Neural cell (in vitro differentiated cells): Measurements from ENCODE around the gene COPS7A. TPM values are rescaled to one million over a fixed set of nuclear protein-coding genes. Genes with fewer than 3 reads are reported as not detected.
"Not testable (repeated sequence)": the region's sequence is repeated elsewhere in the genome, so short reads cannot be mapped to it uniquely, and the experiment has no call there.

Source experiments
- H2AFZ ChIP-seq: fragments of 200-600, 300-800 bp; sonication (generic), shearing (Covaris generic); 2 replicates; pipeline ENCODE4 v1.6.0; 2014; ENCODE audit warnings: low read depth, mild to moderate bottlenecking, antibody characterized with exemption, low read length, moderate library complexity
- H3F3A ChIP-seq: fragments of 200-600 bp; shearing (Covaris generic); 2 replicates; pipeline ENCODE4 v1.6.1; 2016; ENCODE audit warnings: mild to moderate bottlenecking, moderate library complexity, mixed read lengths, antibody characterized with exemption, low read length; ENCODE audit not compliant: insufficient read depth, poor library complexity, severe bottlenecking
- H3K27ac ChIP-seq: fragments of 200-600, 300-800 bp; sonication (generic), shearing (Covaris generic); 2 replicates; pipeline ENCODE4 v1.5.1; 2014; ENCODE audit warnings: mild to moderate bottlenecking, low read length, moderate library complexity
- H3K27me3 ChIP-seq: fragments of 300-800, 200-600 bp; sonication (generic), shearing (Covaris generic); 2 replicates; pipeline ENCODE4 v1.6.0; 2014; ENCODE audit warnings: mild to moderate bottlenecking, low read depth, low read length, moderate library complexity; ENCODE audit not compliant: insufficient read depth
- H3K36me3 ChIP-seq: fragments of 300-800, 200-600 bp; sonication (generic), shearing (Covaris generic); 2 replicates; pipeline ENCODE4 v1.5.1; 2014; ENCODE audit warnings: mild to moderate bottlenecking, antibody characterized with exemption, low read length, moderate library complexity; ENCODE audit not compliant: insufficient read depth
- H3K4me2 ChIP-seq: fragments of 300-800, 200-600 bp; sonication (generic), shearing (Covaris generic); 2 replicates; pipeline ENCODE4 v1.6.0; 2014; ENCODE audit warnings: mild to moderate bottlenecking, low read length
- H3K4me3 ChIP-seq: fragments of 300-800, 200-600 bp; sonication (generic), shearing (Covaris generic); 2 replicates; pipeline ENCODE4 v1.5.1; 2014; ENCODE audit warnings: mild to moderate bottlenecking, low read length, moderate library complexity
- H3K79me2 ChIP-seq: fragments of 200-600 bp; shearing (Covaris generic); replicated peaks from 2 replicates; pipeline ENCODE4 v1.6.0; 2014; ENCODE audit warnings: mild to moderate bottlenecking, low read length, moderate library complexity; ENCODE audit not compliant: insufficient read depth
- H3K9ac ChIP-seq: fragments of 300-800, 200-600 bp; sonication (generic), shearing (Covaris generic); 2 replicates; pipeline ENCODE4 v1.6.1; 2016; ENCODE audit warnings: mild to moderate bottlenecking, low read length, mixed read lengths
- H3K9me2 ChIP-seq: fragments of 200-600 bp; shearing (Covaris generic); 2 replicates; pipeline ENCODE4 v1.6.1; 2016; ENCODE audit warnings: mild to moderate bottlenecking, low read length, mixed read lengths; ENCODE audit not compliant: insufficient read depth
- H3K9me3 ChIP-seq: fragments of 200-600, 300-800 bp; sonication (generic), shearing (Covaris generic); 2 replicates; pipeline ENCODE4 v1.6.1; 2016; ENCODE audit warnings: mild to moderate bottlenecking, mixed run types, low read length, moderate library complexity, mixed read lengths
- H4K20me1 ChIP-seq: fragments of 200-600 bp; shearing (Covaris generic); 2 replicates; pipeline ENCODE4 v1.6.1; 2016; ENCODE audit warnings: mild to moderate bottlenecking, mixed run types; ENCODE audit not compliant: insufficient read depth
- EP300 ChIP-seq: fragments of 450-650 bp; conservative IDR thresholded peaks from 2 replicates; pipeline ENCODE4 v1.6.1; 2014; ENCODE audit warnings: antibody characterized with exemption, mild to moderate bottlenecking, moderate library complexity; ENCODE audit not compliant: poor library complexity, severe bottlenecking
- EZH2 ChIP-seq: fragments of 200-600, 300-800 bp; shearing (Covaris generic), sonication (generic); IDR thresholded peaks from 2 replicates; pipeline ENCODE4 v1.6.1; 2014; ENCODE audit warnings: antibody characterized with exemption, low read length, borderline replicate concordance, mild to moderate bottlenecking; ENCODE audit not compliant: insufficient read depth, poor library complexity, severe bottlenecking
- MXI1 ChIP-seq: fragments of 450-650 bp; conservative IDR thresholded peaks from 2 replicates; pipeline ENCODE4 v1.6.1; 2014; ENCODE audit warnings: antibody characterized with exemption, mild to moderate bottlenecking; ENCODE audit not compliant: poor library complexity, severe bottlenecking
- POLR2AphosphoS5 ChIP-seq: IDR thresholded peaks from 2 replicates; pipeline ENCODE4 v1.6.1; 2012
- RAD21 ChIP-seq: fragments of 450-650 bp; conservative IDR thresholded peaks from 2 replicates; pipeline ENCODE4 v1.6.1; 2014; ENCODE audit warnings: antibody characterized with exemption, mild to moderate bottlenecking, moderate library complexity
- SMC3 ChIP-seq: fragments of 450-650 bp; conservative IDR thresholded peaks from 2 replicates; pipeline ENCODE4 v1.6.1; 2014; ENCODE audit warnings: antibody characterized with exemption, mild to moderate bottlenecking, moderate library complexity; ENCODE audit not compliant: poor library complexity
- TAF1 ChIP-seq: IDR thresholded peaks from 2 replicates; pipeline ENCODE4 v1.6.1; 2012; ENCODE audit warnings: low read depth
- polyA plus RNA-seq: library from polyadenylated mRNA; depleted of rRNA; stranded (reverse); fragments of >200 nt; gene quantifications from 2 replicates; pipeline ENCODE4 v1.2.3, GENCODE V29; 2014
- TF ChIP-seq, protein P1 (sequence below): fragments of 450-650 bp; IDR thresholded peaks from 2 replicates; pipeline ENCODE4 v1.5.1; 2014; ENCODE audit warnings: antibody characterized with exemption, mild to moderate bottlenecking, moderate library complexity; ENCODE audit not compliant: poor library complexity, severe bottlenecking
- TF ChIP-seq, protein P2 (sequence below): IDR thresholded peaks from 2 replicates; pipeline ENCODE4 v1.6.1; 2012; ENCODE audit warnings: borderline replicate concordance

The COPS7A gene
- polyA plus RNA-seq, 1 donor from 2014 or later, result 45.8 TPM

DNA sequence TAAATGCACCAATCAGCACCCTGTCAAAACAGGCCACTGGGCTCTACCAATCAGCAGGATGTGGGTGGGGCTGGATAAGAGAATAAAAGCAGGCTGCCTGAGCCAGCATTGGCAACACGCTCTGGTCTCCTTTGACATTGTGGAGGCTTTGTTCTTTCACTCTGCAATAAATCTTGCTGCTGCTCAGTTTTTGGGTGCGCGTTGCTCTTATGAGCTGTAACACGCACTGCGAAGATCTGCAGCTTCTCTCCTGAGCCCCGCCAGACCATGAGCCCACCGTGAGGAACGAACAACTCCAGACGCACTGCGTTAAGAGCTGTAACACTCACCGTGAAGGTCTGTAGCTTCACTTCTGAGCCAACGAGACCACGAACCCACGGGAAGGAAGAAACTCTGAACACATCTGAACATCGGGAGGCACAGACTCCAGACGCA, 14.9 kb upstream of the COPS7A start:
- H3K9ac ChIP-seq, result no peak overlapping the region
- H2AFZ ChIP-seq, result no peak overlapping the region
- H3F3A ChIP-seq, result no peaks in the 10 kb centered on the region
- H3K27me3 ChIP-seq, result no peaks in the 10 kb centered on the region
- H3K9me2 ChIP-seq, result no peaks in the 10 kb centered on the region
- TF ChIP-seq SMC3, result no peak
- no peak for TF ChIP-seq EP300
- TF ChIP-seq RAD21, result no peak
- TF ChIP-seq, protein P1, sequence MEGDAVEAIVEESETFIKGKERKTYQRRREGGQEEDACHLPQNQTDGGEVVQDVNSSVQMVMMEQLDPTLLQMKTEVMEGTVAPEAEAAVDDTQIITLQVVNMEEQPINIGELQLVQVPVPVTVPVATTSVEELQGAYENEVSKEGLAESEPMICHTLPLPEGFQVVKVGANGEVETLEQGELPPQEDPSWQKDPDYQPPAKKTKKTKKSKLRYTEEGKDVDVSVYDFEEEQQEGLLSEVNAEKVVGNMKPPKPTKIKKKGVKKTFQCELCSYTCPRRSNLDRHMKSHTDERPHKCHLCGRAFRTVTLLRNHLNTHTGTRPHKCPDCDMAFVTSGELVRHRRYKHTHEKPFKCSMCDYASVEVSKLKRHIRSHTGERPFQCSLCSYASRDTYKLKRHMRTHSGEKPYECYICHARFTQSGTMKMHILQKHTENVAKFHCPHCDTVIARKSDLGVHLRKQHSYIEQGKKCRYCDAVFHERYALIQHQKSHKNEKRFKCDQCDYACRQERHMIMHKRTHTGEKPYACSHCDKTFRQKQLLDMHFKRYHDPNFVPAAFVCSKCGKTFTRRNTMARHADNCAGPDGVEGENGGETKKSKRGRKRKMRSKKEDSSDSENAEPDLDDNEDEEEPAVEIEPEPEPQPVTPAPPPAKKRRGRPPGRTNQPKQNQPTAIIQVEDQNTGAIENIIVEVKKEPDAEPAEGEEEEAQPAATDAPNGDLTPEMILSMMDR, result no peak
- TF ChIP-seq, protein P2, sequence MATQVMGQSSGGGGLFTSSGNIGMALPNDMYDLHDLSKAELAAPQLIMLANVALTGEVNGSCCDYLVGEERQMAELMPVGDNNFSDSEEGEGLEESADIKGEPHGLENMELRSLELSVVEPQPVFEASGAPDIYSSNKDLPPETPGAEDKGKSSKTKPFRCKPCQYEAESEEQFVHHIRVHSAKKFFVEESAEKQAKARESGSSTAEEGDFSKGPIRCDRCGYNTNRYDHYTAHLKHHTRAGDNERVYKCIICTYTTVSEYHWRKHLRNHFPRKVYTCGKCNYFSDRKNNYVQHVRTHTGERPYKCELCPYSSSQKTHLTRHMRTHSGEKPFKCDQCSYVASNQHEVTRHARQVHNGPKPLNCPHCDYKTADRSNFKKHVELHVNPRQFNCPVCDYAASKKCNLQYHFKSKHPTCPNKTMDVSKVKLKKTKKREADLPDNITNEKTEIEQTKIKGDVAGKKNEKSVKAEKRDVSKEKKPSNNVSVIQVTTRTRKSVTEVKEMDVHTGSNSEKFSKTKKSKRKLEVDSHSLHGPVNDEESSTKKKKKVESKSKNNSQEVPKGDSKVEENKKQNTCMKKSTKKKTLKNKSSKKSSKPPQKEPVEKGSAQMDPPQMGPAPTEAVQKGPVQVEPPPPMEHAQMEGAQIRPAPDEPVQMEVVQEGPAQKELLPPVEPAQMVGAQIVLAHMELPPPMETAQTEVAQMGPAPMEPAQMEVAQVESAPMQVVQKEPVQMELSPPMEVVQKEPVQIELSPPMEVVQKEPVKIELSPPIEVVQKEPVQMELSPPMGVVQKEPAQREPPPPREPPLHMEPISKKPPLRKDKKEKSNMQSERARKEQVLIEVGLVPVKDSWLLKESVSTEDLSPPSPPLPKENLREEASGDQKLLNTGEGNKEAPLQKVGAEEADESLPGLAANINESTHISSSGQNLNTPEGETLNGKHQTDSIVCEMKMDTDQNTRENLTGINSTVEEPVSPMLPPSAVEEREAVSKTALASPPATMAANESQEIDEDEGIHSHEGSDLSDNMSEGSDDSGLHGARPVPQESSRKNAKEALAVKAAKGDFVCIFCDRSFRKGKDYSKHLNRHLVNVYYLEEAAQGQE, result no peak
- no peak for TF ChIP-seq POLR2AphosphoS5
- TF ChIP-seq MXI1, result no peak
- TF ChIP-seq EZH2, result no peak
- no peak for TF ChIP-seq TAF1
- H4K20me1 ChIP-seq, result no peaks in the 10 kb centered on the region
- no peak overlapping the region for H3K4me2 ChIP-seq
- no peaks in the 10 kb centered on the region for H3K36me3 ChIP-seq
- H3K27ac ChIP-seq, result no peak overlapping the region
- no peaks in the 10 kb centered on the region for H3K9me3 ChIP-seq
- no peak overlapping the region for H3K4me3 ChIP-seq
- H3K79me2 ChIP-seq, result no peaks in the 10 kb centered on the region

DNA sequence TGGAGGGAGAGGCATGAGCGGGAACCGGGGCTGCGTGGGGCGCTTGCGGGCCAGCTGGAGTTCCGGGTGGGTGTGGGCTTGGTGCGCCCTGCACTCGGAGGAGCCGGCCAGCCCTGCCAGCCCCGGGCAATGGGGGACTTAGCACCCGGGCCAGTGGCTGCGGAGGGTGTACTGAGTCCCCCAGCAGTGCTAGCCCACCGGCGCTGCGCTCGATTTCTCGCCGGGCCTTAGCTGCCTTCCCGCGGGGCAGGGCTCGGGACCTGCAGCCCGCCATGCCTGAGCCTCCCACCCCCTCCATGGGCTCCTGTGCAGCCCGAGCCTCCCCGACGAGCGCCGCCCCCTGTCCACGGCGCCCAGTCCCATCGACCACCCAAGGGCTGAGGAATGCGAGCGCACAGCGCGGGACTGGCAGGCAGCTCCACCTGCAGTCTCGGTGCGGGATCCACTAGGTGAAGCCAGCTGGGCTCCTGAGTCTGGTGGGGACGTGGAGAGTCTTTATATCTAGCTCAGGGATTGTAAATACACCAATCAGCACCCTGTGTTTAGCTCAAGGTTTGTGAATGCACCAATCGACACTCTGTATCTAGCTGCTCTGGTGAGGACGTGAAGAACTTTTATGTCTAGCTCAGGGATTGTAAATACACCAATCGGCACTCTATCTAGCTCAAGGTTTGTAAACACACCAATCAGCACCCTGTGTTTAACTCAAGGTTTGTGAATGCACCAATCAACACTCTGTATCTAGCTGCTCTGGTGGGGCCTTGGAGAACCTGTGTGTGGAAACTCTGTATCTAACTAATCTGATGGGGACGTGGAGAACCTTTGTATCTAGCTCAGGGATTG, 7.6 kb upstream of the COPS7A start:
- H3K36me3 ChIP-seq, H3K27ac ChIP-seq, H3K9ac ChIP-seq, H3K9me3 ChIP-seq, H3K4me2 ChIP-seq, H3K27me3 ChIP-seq, H4K20me1 ChIP-seq, H3K9me2 ChIP-seq, H3K79me2 ChIP-seq, H2AFZ ChIP-seq, H3F3A ChIP-seq, H3K4me3 ChIP-seq: not testable (repeated sequence)
